SK-MEL-5 (cell line): ENCODE data around the gene AVL9. TPM values are rescaled to one million over a fixed set of nuclear protein-coding genes. Genes with fewer than 3 reads are reported as not detected.
"Not testable (repeated sequence)": the region's sequence is repeated elsewhere in the genome, so short reads cannot be mapped to it uniquely, and the experiment has no call there.

Experiments
- DNase-seq: peaks from one replicate; pipeline ENCODE4 v3.0.0-alpha.2; 2016; ENCODE audit warnings: low read depth, low spot score
- in situ Hi-C: cut with HindIII; loops from 2 replicates; pipeline ENCODE4 v1.10.0; 2016; ENCODE audit warnings: low sequenced_read_pairs, high pct_unique_total_duplicates, low pct_unique_long_range_greater_than_20kb
- total RNA-seq: library from RNA; depleted of rRNA; stranded (reverse); fragments of >200 nt; shearing (Covaris generic); gene quantifications from 2 replicates; pipeline ENCODE4 v1.2.3, GENCODE V29; 2014

AVL9 gene
- total RNA-seq, 1 experiment from 2014 or later: 59.8 TPM

- in situ Hi-C loops: no loop called here
- DNase-seq: no peak
Observed at GRCh38 chr7:32481921-32482320, 13.4 kb upstream of the AVL9 start.

DNA sequence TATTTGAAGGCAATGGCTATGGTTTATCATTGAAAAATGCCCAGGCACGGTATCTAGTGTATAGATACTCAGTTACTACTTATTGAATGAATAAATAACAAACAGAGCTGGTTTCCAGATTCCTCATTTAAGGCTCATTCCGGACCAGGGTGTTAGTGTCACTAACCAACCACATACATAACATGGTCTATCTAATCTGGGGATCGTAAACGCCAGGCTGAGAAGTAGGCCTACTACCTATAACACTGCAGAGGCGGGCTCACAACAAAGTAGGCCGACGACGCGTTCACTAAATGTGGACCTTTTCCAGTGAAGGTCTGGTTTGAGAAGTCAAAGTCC, 5.5 kb upstream of the AVL9 start:
- in situ Hi-C loops: no loop called here
- DNase-seq: no peak

- in situ Hi-C loops: no loop called here
- DNase-seq: peak; percentile 98
Observed at GRCh38 chr7:32490127-32490796, 5.0 kb upstream of the AVL9 start, which contains the start of gene LSM5. Gene LSM5, minus strand, starts transcription at chr7:32490380. Its CDS starts 15 bp downstream, at chr7:32490365.

DNA sequence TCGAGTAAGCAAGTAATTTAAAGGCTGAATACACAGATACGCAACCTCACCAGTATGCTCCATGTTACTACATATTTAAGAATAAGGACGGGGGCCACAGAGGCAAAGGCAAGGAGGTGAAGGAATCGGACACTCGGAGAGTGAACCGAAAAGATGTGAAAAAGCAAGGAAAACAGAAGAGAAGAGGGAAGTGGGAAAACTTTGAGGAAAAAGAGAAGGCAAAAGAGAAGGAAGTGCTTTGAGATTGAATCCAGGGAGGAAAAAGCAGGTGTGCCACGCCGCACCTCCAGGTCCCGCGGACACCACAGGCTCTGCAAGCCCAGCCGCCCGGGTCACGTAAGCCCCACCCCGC, 367 bp upstream of the AVL9 start:
- in situ Hi-C loops: no loop called here
- DNase-seq: no peak

GRCh38 chr7:32496052-32496813, 944 bp downstream of the AVL9 start:
- DNase-seq: no peak
- in situ Hi-C loops: no loop called here

DNA sequence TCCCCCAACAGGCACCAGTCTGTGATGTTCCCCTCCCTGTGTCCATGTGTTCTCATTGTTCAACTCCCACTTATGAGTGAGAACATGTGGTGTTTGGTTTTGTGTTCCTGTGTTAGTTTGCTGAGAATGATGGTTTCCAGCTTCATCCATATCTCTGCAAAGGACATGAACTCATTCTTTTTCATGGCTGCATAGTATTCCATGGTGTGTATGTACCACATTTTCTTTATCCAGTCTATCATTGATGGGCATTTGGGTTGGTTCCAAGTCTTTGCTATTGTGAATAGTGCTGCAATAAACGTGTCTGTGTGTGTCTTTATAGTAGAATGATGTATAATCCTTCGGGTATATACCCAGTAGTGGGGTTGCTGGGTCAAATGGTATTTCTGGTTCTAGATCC, 4.5 kb downstream of the AVL9 start:
- in situ Hi-C loops, DNase-seq: not testable (repeated sequence)

DNA sequence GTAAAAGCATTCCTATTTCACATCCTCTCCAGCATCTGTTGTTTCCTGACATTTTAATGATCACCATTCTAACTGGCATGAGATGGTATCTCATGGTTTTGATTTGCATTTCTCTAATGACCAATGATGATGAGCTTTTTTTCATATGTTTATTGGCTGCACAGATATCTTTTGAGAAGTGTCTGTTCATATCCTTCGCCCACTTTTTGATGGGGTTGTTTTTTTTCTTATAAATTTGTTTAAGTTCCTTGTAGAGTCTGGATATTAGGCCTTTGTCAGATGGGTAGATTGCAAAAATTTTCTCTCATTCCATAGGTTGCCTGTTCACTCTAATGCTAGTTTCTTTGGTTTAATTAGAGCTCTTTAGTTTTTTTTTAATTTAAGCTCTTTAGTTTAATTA, 4.9 kb downstream of the AVL9 start:
- in situ Hi-C loops: not testable (repeated sequence)

DNA sequence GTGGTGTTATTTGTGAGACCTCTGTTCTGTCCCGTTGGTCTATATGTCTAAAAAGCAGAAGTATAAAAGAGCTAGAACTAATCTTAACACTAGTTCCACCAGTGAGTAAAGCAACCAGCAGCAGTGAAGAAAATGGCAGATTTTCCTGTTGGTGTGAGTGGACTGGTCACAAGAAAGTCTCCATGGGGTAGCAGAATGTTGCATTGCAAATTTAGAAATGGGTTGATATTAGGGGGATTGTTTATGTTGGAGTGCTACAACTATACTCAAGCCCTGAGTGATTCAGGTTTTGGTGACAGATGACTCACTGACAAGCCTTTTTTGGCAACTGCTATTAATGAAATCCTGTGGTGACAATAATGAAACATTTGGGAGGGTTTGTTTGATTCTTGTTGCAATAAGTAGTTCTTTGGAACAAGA, 5.6 kb downstream of the AVL9 start:
- no peak for DNase-seq
- in situ Hi-C loops: no loop called here

More for the DNA sequence above, 4.9 kb downstream of the AVL9 start:
- DNase-seq: not testable (repeated sequence)

DNA sequence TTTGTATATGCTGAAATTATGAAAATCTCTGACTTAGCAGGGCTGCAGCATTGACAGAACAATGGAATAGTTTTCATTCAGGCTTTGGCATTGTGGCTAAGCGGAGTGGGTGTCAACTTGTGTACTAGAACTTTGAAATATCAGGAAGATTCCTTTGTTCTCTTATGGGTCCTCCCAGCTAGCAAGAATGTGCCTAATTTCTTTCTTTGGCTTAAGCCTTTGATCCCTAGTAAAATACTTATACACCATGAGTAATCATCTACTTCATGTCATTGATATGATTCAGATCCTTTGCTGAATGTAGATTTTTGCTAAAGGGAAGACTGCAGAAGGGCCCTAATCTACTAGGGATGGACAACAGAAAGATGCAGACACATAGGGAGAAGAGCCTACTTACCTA, 6.2 kb downstream of the AVL9 start:
- DNase-seq: no peak

GRCh38 chr7:32502728-32503127, 7.4 kb downstream of the AVL9 start:
- in situ Hi-C loops: no loop called here
- no peak for DNase-seq

More for the DNA sequence above, 6.2 kb downstream of the AVL9 start:
- in situ Hi-C loops: no loop called here

DNA sequence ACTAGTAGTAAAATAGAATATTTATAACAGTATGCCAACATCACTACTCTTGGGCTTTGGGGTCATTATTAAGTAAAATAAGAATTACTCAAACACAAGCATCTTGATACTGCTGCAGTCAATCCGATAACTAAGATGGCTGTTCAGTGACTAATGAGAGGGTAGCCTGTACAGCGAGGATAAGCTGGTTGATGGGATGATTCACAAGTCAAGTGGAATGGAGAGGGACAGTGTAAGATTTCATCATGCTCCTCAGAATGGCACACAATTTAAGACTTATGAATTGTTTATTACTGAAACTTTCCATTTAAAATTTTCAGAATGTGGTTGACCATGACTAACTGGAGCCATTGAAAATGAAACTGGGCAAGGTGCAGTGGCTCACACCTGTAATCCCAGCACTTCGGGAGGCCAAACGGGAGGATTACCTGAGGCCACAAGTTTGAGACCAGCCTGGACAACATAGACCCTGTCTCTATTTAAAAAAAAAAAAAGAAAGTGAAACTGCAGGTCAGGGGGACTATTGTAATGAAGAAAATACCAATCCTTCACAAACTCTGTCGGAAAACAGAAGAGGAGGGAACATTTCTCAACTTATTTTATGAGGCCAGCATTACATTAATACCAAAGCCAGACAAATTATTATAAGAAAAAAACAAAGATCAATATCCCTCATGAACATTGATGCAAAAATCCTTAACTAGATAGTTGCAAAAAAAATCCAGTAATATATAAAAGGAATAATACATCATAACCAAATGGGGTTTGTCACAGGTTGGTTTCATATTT, 11.2 kb downstream of the AVL9 start:
- DNase-seq: peak; percentile 36
- in situ Hi-C loops: no loop called here

DNA sequence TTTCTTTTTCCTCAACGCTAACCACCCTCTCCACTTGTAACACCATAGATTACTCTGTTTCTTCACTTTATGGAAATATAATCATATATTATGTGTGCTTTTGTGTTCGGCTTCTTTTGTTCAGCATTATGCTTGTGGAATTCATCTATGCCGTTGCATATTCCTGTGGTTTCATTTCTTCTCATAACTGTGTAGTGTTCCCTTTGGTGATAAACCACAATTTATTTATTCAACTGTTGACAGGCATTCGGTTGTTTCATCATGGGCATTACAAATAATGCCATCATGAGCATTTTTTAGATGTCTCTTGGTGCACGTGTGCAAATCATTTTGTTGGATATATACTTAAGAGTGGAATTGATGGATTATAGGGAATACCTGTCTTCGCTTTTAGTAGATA, 12.1 kb downstream of the AVL9 start:
- no peak for DNase-seq

DNA sequence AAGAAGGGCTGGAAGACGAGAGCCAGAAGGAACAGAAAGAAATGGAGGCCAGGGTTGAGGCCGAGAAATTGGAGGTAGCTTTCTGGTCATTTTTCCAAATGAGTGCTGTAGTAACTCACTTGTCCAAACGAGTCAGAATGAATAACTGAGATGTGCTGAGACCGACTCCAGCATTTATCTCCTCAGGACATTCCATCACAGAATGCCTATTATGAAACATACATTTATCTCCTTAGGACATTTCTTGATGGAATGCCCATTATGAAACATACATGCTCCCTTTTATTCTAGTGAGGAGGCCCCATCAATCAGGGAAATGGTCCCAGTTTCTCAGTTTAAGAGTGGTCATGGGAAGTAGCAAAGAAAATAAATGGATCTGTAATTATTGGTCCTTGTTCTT, 16.5 kb downstream of the AVL9 start:
- in situ Hi-C loops: no loop called here
- no peak for DNase-seq

More for the DNA sequence above, 12.1 kb downstream of the AVL9 start:
- in situ Hi-C loops: no loop called here

GRCh38 chr7:32513210-32513609, 17.9 kb downstream of the AVL9 start:
- in situ Hi-C loops: no loop called here

DNA sequence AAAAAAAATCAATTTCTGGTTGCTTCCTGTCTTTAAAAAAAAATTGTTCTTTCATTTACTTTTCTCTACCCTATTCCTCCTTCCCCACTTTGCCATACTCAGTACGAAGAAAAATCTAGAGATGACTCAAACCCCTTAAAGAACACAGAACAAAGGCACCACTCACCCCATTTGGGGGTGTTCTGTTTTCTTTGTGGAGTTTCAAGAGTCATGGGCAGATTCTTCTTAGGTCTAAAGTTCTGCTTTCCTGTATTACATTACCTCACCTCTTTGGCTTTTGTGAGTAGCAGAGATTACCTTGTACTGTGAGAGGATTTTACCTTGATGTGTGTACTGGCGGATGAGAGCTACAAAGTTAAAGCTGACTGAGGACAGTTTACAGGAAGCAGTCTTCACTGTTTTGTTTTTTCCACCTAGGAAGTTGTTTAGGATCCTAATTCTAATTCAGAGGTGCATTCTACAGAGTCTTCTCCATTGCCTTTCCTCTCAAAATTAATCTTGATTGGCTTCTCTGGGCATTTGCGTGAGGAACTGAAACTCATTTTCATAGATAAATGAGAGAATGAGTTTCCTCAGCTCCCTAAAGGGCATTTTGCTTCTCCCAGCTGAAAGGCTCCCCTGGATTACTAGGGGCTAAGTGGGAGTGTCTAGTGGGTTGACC, 20.7 kb downstream of the AVL9 start:
- in situ Hi-C loops: no loop called here
- no peak for DNase-seq

More at GRCh38 chr7:32513210-32513609, 17.9 kb downstream of the AVL9 start:
- no peak for DNase-seq

DNA sequence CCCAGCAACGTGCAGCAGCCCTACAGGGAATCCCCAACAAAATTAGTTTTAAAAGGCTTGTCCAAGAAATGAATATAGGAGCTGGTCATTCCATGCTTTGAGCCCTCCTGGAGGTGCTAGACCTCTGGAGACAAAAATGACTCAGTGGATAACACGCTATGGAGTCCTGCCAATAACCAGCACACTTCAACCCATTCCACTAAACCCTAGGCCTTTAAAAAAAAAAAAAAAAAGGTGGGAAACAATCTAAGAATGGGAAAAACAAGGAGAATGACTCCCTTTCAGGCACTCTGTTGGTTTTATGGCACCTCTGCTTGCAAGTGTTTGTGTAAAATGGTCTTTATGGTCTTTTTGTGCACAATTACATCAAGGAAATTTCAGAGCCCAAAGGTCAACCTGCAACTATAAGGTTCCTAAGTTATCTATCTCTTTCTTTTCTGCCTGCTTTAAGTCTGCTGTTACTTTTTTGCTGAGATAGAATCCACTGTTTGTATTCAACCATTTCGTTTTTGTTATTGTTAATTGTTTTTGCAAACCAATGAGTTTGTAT, 21.3 kb downstream of the AVL9 start:
- DNase-seq: no peak
- in situ Hi-C loops: no loop called here

GRCh38 chr7:32518534-32519140, 23.3 kb downstream of the AVL9 start:
- DNase-seq: peak; percentile 39
- in situ Hi-C loops: no loop called here
